ENCODE measurements around the gene AGMAT.

Gene AGMAT

DNA sequence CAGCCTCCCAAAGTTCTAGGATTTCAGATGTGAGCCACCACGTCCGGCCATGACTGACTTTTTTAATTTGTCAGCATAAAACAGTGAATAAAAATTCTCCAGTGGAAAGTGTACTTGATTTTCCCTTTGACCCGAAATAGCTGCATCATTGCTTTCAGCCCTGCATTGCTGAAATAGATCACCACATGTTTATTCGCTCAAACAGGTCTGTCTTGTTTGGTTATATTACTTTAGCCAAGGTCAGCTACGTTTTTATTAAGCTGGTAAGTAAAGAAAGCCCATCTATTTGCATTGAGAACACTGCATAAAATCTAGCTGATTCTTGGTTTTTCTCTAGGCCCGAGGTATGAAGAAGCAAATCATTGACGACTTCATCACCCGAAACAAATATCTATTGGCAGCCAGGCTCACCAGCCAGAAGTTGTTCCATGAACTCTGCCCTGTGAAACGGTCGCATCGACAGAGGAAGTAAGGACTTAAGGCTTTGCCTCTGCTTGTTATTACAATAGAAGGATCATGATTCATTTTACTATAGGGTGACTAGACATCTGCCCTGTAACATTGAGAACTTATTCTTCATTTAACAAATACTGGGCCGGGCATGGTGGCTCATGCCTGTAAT is 25.6 kb downstream of the AGMAT start:
- DNase-seq (ENCODE audit: low spot score): no peak
- in situ Hi-C loops (cut with MboI; ENCODE audit: low pct_unique_long_range_greater_than_20kb, low sequenced_read_pairs, unreplicated experiment): no loop called here
- TF ChIP-seq, protein P1, sequence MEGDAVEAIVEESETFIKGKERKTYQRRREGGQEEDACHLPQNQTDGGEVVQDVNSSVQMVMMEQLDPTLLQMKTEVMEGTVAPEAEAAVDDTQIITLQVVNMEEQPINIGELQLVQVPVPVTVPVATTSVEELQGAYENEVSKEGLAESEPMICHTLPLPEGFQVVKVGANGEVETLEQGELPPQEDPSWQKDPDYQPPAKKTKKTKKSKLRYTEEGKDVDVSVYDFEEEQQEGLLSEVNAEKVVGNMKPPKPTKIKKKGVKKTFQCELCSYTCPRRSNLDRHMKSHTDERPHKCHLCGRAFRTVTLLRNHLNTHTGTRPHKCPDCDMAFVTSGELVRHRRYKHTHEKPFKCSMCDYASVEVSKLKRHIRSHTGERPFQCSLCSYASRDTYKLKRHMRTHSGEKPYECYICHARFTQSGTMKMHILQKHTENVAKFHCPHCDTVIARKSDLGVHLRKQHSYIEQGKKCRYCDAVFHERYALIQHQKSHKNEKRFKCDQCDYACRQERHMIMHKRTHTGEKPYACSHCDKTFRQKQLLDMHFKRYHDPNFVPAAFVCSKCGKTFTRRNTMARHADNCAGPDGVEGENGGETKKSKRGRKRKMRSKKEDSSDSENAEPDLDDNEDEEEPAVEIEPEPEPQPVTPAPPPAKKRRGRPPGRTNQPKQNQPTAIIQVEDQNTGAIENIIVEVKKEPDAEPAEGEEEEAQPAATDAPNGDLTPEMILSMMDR (IDR thresholded peaks at IDR 0.05; ENCODE audit: extremely low read depth, insufficient read depth, missing control alignments): no peak

DNA sequence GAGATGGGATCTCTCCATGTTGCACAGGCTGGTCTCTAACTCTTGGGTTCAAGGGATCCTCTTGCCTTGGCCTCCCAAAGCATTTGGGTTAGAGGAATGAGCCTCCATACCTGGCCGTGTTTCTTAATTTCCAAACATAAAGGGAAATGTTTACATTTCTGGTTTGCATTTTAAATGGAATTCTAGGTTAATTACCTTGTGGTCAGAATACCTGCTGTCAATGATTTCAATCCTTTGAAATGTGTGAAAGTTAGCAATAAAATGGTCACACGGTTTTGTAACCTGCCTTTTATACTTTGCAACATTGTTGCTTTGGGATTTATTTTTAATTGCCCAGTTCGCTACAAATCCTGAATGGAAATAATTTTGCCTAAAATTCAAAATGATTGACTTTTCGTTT is 26.3 kb downstream of the AGMAT start:
- in situ Hi-C loops (cut with MboI; ENCODE audit: low pct_unique_long_range_greater_than_20kb, low sequenced_read_pairs, unreplicated experiment): no loop called here

DNA sequence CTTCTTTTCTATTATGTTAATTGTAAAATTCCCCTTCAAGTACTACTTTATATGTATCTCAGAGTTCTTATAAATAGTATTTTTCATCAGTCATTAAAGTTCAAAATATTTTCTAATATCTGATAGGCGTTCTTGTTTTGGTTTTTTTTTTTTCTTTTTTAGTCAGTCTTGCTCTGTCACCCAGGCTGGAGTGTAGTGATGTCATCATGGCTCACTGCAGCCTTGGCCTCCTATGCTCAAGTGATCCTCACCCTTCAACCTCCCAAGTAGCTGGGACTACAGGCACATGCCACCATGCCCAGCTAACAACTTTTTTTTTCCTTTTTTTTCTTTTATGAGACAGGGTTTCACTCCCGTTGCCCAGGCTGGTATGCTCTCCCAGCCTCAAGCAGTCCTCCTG is 27.3 kb downstream of the AGMAT start:
- TF ChIP-seq, protein P1 (IDR thresholded peaks at IDR 0.05; ENCODE audit: extremely low read depth, insufficient read depth, missing control alignments): no peak
- no peak for DNase-seq (ENCODE audit: low spot score)
- in situ Hi-C loops (cut with MboI; ENCODE audit: low pct_unique_long_range_greater_than_20kb, low sequenced_read_pairs, unreplicated experiment): no loop called here

More for the DNA sequence above, 26.3 kb downstream of the AGMAT start:
- TF ChIP-seq, protein P1 (IDR thresholded peaks at IDR 0.05; ENCODE audit: extremely low read depth, insufficient read depth, missing control alignments): no peak
- DNase-seq (ENCODE audit: low spot score): no peak

DNA sequence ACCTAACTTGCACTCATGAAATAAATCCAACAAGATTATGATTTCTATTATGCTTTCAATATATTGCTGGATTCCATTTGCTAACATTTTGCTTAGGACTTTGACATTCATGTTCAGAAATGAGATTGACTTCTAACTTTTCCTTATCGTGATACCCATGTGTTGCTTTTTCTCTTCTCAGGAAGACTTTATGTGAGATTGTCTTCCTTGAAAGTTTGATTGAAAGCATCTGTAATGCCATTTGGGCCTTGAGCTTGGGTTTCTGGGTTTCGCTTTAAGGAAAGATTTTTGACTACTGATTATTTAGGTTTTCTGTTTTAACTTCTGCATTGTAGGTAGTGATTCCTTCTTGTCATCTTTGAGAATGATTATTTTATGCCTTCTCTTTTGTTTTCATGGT is 27.8 kb downstream of the AGMAT start:
- no peak for DNase-seq (ENCODE audit: low spot score)
- in situ Hi-C loops (cut with MboI; ENCODE audit: low pct_unique_long_range_greater_than_20kb, low sequenced_read_pairs, unreplicated experiment): no loop called here
- TF ChIP-seq, protein P1 (IDR thresholded peaks at IDR 0.05; ENCODE audit: extremely low read depth, insufficient read depth, missing control alignments): no peak

DNA sequence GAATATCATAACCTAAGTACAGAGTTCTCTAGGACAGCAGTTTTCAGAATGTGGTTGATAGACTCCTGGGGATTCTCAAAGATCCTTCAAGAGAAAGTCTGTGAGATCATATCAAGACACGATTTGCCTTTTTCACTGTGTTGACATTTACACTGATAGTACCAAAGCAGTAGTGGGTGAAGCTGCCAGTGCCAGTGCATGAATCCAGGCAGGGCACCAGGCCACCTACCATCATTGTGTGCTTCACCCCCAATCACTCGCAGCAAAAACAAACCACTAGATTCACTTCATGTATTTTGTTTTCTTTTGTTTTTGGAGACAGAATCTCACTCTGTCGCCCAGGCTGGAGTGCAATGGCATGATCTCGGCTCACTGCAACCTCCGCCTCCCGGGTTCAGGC is 34.3 kb downstream of the AGMAT start:
- no peak for DNase-seq (ENCODE audit: low spot score)
- in situ Hi-C loops (cut with MboI; ENCODE audit: low pct_unique_long_range_greater_than_20kb, low sequenced_read_pairs, unreplicated experiment): no loop called here
- TF ChIP-seq, protein P1 (IDR thresholded peaks at IDR 0.05; ENCODE audit: extremely low read depth, insufficient read depth, missing control alignments): no peak

DNA sequence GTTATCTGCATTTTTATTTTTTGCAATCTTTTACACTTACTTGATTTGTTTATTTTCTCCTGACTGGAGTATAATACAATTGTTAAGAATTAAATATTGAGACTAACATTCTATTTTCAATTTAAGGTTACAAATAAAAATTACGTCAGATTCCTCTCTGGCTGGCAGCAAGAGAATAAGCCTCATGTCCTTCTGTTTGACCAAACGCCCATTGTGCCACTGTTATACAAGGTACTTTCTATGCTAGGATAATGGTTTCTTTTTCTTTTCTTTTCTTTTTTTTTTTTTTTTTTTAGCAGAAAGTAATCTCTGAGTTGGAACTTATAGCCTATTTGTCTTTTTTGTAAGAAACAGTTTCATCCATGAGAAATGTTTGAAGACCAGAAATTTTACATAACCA is 38.2 kb downstream of the AGMAT start:
- in situ Hi-C loops (cut with MboI; ENCODE audit: low pct_unique_long_range_greater_than_20kb, low sequenced_read_pairs, unreplicated experiment): no loop called here
- DNase-seq (ENCODE audit: low spot score): no peak
- TF ChIP-seq, protein P1 (IDR thresholded peaks at IDR 0.05; ENCODE audit: extremely low read depth, insufficient read depth, missing control alignments): no peak
